Type B pancreatic cell (in vitro differentiated cells): Measurements from ENCODE around the gene CDK9. TPM values are rescaled to one million over a fixed set of nuclear protein-coding genes. Genes with fewer than 3 reads are reported as not detected.

Experiments used
- DNase-seq: peaks from one replicate; pipeline ENCODE4 v3.0.0; 2021; ENCODE audit warnings: mixed read lengths; ENCODE audit not compliant: unreplicated experiment; ENCODE audit errors: extremely low spot score
- H3K27ac Mint-ChIP-seq: 2 replicates; pipeline ENCODE4 v1.8.0; 2021; ENCODE audit warnings: mild to moderate bottlenecking, mixed read lengths
- H3K27me3 Mint-ChIP-seq: 2 replicates; pipeline ENCODE4 v1.8.0; 2021; ENCODE audit warnings: mixed read lengths
- H3K36me3 Mint-ChIP-seq: 2 replicates; pipeline ENCODE4 v1.8.0; 2021; ENCODE audit warnings: mixed read lengths
- H3K4me1 Mint-ChIP-seq: one replicate; pipeline ENCODE4 v1.8.0; 2021; ENCODE audit warnings: mixed read lengths; ENCODE audit not compliant: unreplicated experiment
- H3K4me3 Mint-ChIP-seq: 2 replicates; pipeline ENCODE4 v1.8.0; 2021; ENCODE audit warnings: mild to moderate bottlenecking, mixed read lengths
- H3K9me3 Mint-ChIP-seq: 2 replicates; pipeline ENCODE4 v1.8.0; 2021; ENCODE audit warnings: mixed read lengths
- total RNA-seq: library from RNA; stranded (reverse); gene quantifications from 2 replicates; pipeline ENCODE4 v1.2.1, GENCODE V29; 2021; ENCODE audit warnings: low replicate concordance
- TF ChIP-seq, protein P1 (sequence below): fragments of 200-600 bp; sonication (generic); conservative IDR thresholded peaks from 2 replicates; pipeline ENCODE4 v1.5.0; 2021; ENCODE audit warnings: antibody characterized with exemption, mild to moderate bottlenecking

CDK9 gene
- total RNA-seq, 1 donor from 2014 or later, result 77.3 TPM

DNA sequence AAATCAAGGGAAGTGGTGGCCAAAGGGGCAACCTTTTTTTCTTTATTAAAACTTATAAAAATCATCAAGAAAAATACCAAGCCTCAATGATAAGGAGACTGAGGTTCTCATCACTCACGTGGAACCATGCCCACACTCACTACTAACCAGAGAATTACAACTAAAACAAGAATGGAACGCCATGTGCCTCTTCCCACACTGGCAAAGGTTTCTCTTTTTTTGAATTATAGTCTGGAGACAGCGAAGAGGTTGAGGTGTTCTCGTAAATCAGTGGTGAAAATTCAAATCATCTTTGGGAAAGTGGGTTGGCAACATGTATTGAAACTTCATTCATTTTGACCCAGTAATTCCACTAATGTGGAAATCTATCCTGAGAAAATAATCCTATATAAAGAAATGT lies 36.3 kb downstream of the CDK9 start:
- no peak overlapping the region for H3K27ac Mint-ChIP-seq

DNA sequence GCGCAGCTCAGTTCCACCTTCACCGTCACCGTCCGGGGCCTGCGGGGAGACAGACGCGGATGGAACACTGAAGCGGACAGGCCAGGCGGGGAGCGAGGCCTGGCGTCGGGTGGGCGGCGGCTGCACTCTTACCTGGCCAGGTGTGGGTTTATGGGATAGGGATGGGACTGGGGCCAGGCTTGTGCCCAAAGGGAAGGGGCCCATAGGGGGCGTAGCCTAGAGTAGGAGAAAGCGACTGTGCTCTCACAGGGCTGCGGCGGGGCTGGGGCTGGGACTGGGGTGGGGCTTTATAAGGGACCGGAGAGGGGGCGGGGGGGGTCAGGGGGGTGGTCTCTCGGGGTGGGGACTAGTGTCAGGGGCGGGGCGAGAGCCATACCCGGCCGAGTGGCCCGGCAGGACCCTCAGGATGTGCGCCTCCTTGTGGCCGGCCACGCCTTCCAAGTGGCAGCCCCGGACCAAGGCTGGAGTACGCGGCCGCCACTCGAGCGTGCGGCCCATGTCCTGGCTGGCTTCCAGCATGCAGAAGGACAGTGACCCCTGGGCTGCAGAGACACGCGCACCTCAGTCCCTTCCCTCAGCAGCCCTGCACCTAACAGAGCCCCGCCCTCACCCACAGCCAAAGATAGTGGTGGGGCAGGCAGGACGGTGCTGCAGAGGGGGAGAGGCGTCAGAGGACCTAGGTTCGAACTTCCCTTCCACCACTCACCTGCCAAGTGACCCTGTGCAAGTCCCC lies 39.7 kb downstream of the CDK9 start:
- TF ChIP-seq, protein P1, sequence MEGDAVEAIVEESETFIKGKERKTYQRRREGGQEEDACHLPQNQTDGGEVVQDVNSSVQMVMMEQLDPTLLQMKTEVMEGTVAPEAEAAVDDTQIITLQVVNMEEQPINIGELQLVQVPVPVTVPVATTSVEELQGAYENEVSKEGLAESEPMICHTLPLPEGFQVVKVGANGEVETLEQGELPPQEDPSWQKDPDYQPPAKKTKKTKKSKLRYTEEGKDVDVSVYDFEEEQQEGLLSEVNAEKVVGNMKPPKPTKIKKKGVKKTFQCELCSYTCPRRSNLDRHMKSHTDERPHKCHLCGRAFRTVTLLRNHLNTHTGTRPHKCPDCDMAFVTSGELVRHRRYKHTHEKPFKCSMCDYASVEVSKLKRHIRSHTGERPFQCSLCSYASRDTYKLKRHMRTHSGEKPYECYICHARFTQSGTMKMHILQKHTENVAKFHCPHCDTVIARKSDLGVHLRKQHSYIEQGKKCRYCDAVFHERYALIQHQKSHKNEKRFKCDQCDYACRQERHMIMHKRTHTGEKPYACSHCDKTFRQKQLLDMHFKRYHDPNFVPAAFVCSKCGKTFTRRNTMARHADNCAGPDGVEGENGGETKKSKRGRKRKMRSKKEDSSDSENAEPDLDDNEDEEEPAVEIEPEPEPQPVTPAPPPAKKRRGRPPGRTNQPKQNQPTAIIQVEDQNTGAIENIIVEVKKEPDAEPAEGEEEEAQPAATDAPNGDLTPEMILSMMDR, result peak; percentile 78
- Mint-ChIP-seq H3K27ac (no peak overlapping the region), H3K36me3 (no peaks in the 10 kb centered on the region), H3K4me3 (no peak overlapping the region), H3K4me1 (peaks cover 20% of the 10 kb centered on the region), H3K9me3 (no peaks in the 10 kb centered on the region), H3K27me3 (peaks cover 24% of the 10 kb centered on the region)
- no peak for DNase-seq

More for the DNA sequence above, 36.3 kb downstream of the CDK9 start:
- Mint-ChIP-seq H3K36me3 (no peaks in the 10 kb centered on the region), H3K4me1 (peaks cover 15% of the 10 kb centered on the region), H3K9me3 (no peaks in the 10 kb centered on the region), H3K27me3 (peaks cover 10% of the 10 kb centered on the region), H3K4me3 (no peak overlapping the region)
- DNase-seq, result no peak
- TF ChIP-seq, protein P1, result no peak

DNA sequence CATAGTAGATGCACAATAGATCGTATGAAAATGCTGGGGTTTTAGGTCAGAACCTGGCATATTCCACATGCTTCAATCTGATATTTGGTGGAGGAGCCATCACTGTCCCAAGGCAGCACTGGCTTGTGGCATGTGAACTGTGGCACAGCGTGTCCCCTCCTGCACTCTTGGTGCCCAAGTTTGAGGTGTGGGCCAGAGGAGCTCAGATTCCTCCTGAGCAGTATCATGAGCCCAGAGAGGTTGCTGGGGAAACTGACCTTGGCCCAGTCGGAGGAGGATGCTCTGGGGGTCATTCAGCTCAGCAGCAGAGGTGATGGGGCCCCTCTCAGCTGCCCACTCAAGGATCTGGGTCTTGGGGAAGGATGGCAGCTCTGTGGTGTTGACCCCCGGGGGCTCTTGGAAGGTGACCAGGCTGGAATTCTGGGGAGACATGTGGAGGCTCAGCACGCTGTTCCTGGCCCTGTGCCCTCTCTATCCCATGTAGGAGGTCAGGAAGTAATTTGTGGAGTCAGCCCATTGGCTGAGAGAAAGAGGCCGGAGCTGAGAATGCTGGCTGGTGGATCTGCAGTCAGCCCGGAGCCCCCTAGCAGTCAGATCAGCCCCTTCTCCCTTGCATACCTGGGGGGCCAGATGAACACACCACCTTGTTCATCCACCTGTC lies 40.5 kb downstream of the CDK9 start:
- Mint-ChIP-seq H3K27me3 (peaks cover 24% of the 10 kb centered on the region), H3K27ac (peak overlapping the region; percentile 62), H3K9me3 (no peaks in the 10 kb centered on the region), H3K36me3 (no peaks in the 10 kb centered on the region), H3K4me3 (no peak overlapping the region), H3K4me1 (peaks cover 20% of the 10 kb centered on the region)
- TF ChIP-seq, protein P1, result no peak
- no peak for DNase-seq

DNA sequence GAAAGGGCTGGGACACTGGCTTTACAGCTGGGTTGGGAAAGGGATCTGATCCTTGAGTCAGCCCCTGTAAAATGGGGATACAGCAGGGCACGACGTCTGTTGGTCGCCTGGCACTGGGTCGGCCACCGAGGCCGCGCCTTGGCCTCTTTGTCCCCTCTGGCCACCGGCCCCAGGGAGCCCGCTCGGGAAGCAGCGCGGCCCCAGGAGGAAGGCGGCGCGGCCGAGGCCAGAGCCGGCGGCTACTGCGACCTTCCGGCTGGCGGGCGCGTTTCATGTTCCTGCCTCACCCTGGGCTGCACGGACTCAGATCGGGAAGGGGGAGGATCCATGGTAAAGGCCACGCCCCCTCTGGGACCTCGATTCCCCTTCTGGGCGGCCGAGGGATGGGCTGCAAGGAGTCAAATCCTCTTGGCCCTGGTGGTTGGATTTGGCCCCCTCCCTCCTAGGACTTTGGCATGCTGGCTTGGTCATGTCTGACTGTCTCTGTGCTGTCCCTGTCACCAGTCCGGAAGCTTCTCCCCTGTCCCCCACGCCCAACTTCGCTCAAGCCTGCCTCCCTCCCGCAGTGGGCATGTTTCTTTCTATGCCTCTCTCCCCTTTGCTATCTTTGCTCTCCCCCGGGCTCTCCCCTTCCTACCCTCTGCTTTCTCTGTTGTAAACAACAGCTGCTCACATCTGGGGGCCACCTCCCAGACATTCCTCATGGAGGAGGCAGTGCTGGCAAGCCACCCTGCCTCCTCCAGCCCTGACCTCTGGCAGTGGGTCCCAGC lies 42.6 kb downstream of the CDK9 start:
- DNase-seq, result peak; percentile 83
- no peaks in the 10 kb centered on the region for H3K36me3 Mint-ChIP-seq
- peaks cover 24% of the 10 kb centered on the region for H3K27me3 Mint-ChIP-seq
- peak overlapping the region; percentile 78 for H3K4me3 Mint-ChIP-seq
- H3K27ac Mint-ChIP-seq, result no peak overlapping the region
- TF ChIP-seq, protein P1, result peak; percentile 23
- peaks cover 21% of the 10 kb centered on the region for H3K4me1 Mint-ChIP-seq
- H3K9me3 Mint-ChIP-seq, result no peaks in the 10 kb centered on the region

DNA sequence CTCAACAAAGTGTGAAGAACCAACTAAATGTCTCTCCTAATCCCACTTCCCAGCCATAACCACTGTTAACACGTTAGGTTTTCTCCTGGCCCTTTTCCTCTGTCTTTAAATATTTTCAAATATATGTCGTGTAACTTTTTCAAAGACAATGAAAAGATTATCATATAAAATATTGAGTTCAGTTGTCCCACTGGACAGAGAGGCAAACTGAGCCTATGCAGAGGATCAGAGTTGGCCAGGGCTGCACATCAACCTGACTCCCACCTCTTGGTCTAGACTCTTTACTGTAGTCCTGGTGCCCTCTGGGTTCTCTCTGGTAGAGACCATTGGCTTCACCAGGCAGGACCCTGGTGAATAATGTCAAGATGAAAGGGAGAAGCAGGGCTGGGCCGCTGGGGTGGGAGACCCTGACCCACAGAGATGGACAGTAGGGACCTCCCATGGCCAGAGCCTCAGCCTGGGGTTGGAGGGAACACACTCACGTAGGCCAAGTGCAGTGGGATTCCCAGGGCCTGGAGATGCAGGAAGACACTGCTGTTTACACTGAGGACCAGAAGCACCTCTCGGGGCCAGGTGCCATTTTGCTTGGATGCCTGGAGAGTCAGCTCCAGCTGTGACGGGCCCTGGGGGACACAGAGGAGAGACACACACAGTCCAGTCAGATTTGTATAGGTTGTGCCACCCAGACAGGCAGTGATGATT lies 43.5 kb downstream of the CDK9 start:
- no peak overlapping the region for H3K27ac Mint-ChIP-seq
- no peaks in the 10 kb centered on the region for H3K9me3 Mint-ChIP-seq
- H3K27me3 Mint-ChIP-seq, result peaks cover 24% of the 10 kb centered on the region
- H3K4me1 Mint-ChIP-seq, result peaks cover 24% of the 10 kb centered on the region
- no peaks in the 10 kb centered on the region for H3K36me3 Mint-ChIP-seq
- peak overlapping the region; percentile 78 for H3K4me3 Mint-ChIP-seq
- DNase-seq, result no peak
- TF ChIP-seq, protein P1, result no peak
